HG03521 (cell line): ENCODE measurements around the gene GCN1.

Experiments used
- ATAC-seq: cut with Tn5 transposase; IDR thresholded peaks from one replicate; pipeline ENCODE4 v1.9.1; 2021; ENCODE audit warnings: mild to moderate bottlenecking, moderate library complexity; ENCODE audit not compliant: unreplicated experiment

The GCN1 gene

DNA sequence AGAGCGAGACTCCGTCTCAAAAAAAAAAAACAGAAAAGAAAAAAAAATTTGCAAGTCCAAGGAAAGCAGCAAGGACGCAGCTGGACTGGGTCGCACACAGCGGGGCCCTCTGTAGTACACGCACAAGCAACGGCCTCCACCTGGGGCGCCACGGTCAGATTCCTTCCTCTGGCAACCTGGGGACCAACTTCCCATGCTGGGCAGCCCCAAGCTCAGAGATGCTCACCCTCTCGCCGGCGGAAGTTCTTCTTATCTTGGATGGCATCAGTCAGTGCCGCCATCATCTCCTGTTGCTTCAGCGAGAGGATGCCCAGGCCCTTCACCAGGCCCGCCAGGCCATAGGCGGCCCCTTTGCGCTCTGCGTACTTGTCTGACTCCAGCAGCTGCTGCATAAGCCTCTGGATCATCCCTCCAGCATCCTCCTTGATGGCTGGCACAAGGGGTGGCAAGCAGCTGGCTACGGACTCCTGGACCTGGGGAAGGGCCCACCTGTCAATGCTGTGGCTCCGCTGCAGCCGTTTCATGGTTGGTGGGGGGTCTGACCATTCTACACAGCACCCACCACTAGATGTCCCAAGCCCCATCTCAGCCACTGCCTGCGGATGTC, 43.5 kb downstream of the GCN1 start:
- no peak for ATAC-seq

DNA sequence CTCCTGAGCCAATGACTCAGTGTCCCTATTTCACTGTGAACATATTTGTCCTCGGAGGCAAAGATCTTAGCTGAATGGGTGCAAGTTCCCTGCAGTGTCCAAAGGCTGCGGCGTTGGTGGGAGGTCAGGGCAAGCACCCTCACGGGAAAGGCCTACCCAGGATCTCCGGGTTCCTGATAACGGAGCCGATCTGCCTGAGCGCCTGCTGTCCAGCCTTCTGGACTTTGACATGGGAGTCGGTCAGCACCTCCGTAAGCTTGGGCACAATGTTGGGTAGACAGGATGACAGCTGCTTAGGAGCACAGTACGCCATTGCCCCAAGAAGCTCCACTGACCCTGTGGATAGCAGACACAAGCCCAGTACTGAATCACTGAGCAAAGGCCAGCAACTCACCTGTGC, 46.5 kb downstream of the GCN1 start:
- no peak for ATAC-seq

DNA sequence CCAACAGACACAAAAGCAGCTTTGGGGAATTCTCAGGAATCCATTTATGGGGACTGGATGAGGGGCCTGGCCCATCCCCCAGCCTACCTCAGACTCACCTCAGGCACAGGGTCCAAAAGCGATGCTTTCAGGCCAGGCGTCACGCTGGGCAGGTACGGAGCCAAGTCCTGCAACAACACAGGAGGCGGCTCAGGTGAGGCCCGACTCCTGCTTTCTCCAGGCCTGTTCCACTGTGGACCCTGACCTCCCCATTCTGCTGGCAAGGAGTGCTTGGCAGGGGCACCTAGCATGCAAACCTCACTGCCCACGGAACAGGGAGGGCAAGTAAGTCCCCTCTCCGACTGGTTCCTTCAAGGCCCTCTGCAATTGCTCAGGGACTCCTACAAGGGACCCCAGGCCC, 49.4 kb downstream of the GCN1 start:
- ATAC-seq: no peak

DNA sequence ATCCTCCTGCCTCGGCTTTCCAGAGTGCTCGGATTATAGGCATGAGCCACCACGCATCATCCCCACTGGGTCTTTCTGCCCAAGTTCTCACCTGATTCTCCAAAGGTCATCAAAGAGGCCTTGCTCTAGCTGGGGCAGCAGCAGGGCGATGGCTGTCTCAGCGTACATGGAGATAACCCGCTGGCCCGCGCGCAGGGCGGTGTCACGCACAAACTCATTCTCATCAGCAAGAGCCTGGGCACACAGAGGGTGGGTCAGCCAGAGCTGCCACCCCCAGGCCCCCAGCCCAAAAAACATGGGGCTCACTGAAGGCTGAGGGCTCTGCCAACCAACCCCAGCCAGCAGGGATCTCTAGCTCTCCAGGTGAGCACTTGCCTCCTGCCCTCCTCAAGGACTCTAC, 50.3 kb downstream of the GCN1 start:
- ATAC-seq: no peak

DNA sequence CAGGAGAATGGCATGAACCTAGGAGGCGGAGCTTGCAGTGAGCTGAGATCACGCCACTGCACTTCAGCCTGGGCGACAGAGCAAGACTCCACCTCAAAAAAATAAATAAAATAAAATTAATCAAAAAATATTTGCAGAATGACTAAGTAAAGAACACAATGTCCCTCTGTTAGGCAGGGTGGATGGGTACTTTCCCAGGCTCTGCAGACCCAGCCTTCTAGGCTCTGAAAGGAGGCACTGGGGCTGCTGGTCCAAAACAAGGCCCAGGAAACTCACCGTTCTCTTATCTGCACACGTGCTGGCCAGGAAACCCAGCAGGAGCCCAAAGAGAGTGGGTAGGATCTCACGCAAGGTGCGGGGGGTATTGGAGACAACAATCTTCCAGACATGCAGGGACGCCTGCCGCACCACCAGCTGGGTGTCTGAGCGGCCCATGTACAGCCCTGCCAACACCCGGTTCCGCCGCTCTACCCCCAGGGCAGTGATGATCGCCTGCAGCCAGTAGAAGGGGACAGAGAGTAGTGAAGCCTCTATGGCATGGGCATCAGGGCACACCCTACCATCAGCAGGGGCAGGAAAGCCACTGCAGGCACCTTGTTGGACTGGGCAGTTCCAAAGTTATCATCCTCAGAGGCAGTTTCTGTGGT, 52.2 kb downstream of the GCN1 start:
- no peak for ATAC-seq

DNA sequence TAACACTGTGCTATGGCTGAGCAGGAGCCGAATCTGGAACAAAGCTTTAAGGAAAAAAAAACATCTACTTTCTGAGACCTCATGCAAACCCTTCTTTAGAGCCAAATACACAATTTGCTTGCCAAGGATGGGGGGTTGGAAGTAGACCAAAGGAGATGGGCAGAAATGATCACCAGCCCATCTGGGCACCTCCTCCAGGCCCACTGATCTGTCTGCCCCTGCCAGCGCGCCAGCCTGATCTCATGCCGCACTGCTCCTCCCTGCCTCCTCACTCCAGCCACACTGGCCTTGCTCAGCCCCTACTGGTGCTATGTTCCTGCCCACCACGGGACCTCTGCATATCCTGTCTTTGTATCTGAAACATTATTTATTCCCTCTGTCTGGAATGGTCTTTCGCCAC, 53.2 kb downstream of the GCN1 start:
- ATAC-seq: no peak

DNA sequence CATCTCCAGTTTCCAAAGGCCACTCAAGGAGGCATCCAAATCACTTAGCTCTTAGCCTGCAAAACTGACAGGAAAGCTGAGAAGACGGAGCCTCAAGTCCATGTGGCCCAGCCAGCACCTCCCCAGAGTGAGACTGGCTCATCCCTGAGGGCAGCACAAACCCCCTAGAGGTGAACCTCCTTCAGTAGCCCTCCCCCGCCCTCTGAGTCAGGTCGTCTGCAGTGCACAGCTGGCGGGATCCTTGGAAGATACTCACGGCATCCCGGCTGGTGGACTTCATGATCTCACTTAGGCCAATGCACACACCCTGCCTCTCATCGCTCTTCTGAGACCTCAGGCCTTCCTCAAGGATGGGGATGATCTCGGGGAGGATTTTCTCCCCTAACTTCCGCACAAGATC, 53.9 kb downstream of the GCN1 start:
- no peak for ATAC-seq

DNA sequence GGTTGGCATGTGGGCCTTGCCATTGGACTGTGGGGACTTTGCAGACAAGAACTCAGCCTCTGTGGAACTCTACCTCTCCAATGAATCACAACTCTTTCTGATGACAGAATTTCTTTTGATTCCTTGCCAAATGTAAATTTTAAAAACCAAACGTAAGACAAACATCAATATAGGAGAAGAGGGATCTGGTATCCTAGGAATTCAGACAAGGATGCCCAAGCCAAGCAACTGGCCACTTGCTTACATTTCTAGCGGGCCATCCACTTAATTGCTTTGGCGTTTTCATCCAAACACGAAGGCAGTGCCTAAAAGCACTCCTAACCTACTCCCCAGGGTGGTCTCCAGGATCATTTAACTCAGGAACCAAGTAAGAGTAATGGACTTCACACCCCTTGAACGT, 54.6 kb downstream of the GCN1 start:
- ATAC-seq: no peak

DNA sequence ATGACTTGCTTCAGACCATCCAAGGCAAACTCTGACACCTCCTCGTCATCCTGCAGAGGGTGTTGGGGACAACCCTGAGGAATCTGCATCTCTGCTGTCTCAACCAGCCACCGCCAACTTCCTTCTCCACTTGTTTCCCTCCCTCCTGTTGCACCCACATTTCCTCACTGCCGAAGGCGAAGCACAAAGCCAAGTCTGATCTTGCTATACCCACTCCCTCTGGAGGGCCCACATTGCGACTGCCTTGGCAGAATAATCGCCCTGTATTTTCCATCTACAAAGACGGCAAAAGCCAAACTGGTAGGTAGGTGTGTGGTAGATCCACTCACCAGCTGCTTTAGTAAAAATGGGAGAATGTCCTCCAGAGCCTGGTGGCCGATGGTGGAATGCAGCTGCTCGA, 56.1 kb downstream of the GCN1 start:
- no peak for ATAC-seq

DNA sequence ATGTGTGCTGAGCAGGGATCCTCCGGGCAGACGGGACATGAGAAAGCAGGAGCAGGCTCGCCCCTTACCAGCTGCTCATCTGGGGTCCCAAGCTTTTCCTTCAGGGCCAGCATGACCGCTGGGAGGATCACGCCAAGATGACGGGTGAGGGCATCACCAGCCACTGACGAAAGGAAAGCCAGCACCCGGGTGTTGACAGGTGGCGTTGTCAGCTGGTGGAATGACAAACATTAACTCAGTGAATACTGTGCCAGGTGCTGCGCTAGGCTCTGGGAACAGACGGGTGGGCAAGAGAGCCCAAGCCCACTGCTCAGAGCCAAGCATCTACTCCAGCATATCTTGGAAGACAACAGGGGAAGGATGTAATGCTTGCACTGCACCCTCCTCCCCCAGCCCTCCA, 56.7 kb downstream of the GCN1 start:
- ATAC-seq: no peak

DNA sequence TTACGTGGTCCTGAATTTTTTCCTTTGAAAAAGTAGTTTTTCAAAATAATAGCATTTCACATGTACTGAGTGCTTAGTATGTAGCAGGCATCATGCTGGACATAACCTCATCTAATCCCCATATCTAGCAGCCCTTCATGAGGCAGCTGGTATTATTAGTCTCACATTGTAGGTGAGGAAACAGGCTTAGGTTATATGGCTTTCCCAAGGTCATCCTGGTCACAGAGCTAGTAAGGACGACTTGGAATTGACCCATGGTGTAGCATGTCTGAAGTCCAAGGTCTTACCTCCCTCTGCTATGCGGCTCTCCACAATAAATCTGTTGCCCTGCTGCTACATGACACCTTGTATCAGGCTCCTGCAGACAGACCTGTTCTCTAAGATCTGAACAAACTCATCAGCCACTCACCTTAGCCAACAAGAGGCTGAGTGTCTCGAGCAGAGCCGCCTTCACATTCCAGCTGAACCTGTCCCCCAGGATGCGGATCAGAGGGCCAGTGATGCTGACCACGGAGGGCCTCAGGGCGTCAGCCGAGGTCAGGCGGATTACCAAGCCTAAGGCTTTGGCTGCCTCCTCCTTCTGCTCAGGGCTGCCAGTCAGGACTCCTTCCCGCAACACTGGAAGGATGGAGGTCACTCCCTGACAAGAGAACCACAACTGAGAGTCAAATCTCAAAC, 58.3 kb downstream of the GCN1 start:
- ATAC-seq: no peak

DNA sequence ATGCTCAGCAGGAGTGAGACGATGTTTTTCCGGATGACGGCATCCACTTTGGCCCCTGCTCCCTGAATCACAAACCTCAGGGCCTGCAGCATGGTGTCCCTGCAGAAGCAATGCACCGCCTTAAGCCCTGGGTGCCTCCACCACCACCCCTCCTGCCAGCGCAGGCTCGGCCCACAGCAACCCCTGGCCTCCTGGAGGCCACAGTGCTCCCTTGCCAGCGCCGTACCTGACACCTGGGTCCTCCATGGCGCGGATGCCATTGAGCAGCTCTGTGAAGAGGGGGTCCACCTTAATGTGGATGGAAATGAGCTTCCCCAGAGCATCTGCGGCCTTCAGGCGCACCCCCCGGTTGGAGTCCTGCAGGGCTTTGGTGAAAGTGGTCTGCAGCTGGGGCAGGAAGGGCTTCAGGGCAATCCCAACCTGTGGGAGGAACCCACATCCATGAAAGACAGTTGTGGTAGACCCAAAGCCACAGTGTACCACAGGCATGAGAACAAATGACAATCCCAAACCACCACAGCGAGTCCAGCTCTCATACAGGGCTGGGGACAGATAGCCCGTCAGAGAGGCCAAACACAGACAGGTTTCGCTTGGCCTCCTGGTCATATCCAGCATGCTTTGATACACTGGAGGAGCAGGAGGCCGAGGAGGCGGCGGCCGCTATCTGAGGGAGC, 60.1 kb downstream of the GCN1 start:
- ATAC-seq: no peak

DNA sequence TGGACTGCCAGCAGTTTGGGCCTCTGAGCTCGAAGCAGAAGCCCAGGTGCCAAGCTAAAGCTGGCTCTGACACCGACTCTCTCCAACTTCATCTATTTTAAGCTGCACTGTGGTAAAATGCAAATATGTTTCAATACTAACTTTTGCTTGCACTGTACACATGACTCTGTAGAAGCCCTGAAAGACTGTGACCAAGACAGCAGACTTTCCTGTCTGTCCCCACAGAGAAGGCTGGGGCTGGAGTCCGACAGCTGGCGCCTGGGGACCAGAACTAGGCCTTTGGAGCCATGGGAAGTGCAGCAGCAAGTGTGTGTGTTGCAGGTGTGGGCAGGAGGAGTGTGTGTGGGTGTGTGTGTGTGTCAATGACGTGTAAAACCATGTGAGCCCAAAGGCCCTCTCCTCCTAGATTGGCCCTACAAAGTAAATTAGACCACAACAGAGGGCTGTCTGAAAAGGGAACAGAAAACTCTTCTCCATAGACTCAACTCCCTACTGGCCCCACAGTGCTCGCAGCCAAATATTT, 61.6 kb downstream of the GCN1 start:
- ATAC-seq: peak; percentile 88

DNA sequence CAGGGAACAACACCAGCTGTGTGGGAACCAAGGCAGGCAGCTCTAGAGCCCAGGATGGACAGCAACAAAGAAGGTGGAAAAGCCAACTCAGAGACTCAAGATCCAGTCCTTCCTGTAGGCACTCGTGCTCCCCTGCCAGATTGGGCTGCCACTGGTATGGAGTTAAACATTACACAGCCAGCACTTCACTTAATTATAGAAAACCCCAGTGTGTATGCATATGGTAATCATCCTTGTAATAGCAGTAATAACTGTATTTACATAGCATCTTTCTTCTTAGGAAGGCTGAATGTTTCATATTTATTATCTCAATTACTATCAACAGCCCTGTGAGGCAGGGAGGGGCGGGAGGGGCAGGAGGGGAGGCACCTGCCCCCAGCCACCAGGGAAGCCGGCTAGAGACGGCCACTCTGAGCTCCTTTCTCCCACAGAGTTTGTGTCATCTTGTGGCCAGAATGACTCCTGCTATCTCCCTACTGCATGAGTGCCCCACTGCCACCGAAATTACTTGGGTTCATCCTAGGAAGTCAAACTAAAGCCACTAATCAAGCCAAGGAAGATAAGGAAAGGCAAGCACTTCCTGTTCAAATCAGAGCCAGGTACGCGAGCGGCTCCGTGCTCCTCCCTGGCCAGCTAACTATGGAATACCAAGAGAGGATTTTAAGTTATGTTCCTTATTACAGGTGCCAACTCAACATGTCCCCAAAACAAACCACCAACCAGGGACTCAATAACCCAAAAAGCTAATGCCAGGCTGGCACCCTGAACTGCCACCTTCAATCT, 62.3 kb downstream of the GCN1 start:
- no peak for ATAC-seq

DNA sequence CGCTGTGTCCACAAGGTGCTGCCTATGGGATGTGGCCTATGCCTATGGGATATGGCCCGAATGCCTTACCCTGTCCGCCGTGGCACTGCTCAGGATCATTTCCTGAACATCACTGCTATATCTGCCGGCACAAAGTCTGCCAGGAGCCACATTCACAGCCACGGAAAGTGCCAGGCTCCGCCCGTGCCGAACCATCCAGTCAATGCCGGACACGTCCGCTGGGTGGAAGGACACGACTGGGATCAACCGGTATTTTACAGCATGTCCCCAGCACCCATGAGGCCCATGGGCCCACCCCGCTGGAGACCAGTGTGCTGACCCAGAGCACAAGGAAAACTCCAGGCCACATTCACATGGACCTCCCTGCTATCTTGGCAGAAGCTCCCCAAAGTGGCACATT, 63.4 kb downstream of the GCN1 start:
- no peak for ATAC-seq

DNA sequence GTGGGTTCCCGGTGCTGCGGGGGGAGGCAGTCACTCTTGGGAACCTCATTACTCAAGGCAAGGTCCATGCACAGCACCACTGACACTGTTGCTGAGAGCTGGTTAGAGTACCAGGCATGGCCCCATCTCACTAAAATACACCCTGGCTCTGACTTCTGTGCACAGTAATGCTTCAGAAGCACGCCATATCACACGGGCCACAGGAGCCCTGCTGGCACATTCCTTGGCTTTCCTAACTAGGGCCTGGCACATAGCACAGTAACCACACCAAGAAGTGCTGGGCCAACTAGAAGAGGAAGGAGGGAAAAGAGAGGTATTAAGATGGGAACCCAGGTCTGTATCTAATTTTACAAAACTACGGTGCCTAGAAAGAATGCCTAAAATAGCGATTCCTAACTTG, 64.5 kb downstream of the GCN1 start:
- no peak for ATAC-seq

DNA sequence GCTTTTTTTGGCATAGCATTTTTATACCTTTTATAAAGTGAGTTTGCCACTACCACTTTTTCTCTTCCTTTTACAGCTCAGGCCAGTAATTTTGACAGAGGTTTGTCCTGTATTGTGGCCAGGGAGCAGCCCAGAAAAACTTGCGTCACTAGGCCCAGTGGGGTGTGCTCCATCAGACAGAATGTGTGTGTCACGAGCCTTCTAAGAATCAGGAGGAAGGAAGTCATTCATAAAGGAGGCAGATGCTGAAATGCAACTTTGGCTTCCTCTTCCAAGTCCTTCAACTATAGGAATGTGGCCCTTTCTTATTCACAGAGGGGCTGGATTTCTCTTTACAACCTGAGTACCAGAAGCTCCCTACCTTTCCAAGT, 67.9 kb downstream of the GCN1 start:
- ATAC-seq: no peak

DNA sequence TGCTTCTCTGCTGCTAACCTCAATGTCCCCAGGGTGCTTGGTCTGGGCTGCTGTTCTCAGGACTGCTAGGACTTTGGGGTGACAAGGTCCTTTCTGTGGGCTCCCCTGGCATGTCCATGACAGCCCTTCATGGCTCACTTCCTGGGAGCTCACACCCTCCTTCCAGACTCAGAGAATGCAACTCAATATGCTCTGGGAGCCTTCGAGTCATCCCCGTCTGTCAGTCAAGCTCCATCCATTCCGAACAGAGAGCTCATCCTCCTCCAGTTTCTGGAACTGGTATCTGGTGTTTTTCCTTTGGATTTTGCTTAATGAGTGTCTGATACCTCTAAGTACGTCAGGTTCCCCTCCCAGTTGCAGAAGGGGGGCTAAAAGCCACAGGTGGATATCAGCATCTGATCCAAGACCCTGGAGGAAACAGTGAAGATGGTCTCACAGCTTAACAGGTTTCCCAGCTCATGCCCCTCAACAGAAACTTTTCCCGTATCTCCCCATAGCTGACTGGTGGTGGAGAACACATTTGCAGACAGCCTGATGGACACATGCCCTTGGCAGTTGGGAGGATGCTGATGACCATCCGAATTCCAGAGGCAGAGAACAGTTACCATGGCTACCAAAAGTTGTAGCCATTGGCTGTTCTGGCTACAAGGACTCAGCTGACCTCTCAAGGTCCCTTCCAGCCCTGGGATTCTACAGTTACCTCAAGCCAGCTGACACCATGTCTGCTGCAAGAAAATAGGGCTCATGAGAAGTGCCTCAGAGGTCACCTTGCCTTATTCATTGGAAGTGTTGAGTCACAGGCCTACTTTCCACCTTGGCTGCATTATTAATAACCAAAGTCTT, 68.5 kb downstream of the GCN1 start:
- ATAC-seq: no peak

DNA sequence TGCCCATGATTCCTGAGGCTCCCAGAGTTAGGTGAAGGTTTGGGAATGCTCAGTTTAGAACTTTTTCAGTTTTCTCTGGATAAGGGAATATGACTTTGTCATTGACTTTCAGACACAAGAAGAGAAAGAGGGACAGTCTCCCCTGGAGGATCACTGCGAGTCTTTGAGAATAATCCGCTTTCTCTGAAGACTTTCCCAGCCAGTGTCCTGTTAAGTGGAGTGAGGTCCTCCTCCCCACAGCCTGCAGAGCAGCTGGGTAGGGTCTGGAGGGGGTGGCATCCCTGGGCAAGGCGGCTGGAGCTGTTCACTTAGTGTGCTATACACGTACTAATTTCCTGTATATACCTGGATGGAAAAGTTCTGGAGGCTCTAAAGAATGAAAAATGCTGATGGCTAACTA, 69.5 kb downstream of the GCN1 start:
- ATAC-seq: no peak

DNA sequence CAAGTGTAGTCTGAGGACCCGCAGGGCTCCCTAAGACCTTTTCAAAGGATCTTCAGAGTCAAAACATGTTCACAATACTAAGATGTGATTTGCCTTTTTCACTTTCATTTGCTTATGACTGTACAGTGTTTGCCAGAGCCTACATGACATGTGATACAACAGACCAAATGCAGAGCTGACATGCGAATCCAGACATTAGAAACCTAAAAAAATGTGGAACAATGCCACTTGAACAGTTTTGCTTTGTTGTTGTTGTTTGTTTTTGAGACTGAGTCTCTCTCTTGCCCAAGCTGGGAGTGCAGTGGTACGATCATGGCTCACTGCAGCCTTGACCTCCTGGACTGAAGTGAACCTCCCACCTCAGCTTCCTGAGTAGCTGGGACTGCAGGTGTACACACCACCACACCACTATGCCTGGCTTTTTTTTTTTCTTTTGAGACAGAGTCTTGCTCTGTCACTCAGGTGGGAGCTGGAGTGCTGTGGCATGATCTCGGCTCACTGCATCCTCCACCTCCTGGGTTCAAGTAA, 72.7 kb downstream of the GCN1 start:
- peak; percentile 37 for ATAC-seq
